GM23338 (cell line): ENCODE data around the gene CLSTN2.
"Not testable (repeated sequence)": the region's sequence is repeated elsewhere in the genome, so short reads cannot be mapped to it uniquely, and the experiment has no call there.

Experiments used
- CREB1 ChIP-seq: fragments of 250-450 bp; sonication (Bioruptor Pico); IDR thresholded peaks from 2 replicates; pipeline ENCODE4 v1.5.0; 2020; ENCODE audit warnings: low read depth, mild to moderate bottlenecking, moderate library complexity
- EZH2 ChIP-seq: fragments of 200-600 bp; sonication (generic); IDR thresholded peaks from one replicate; pipeline ENCODE4 v1.8.0; 2017; ENCODE audit warnings: antibody characterized with exemption, mild to moderate bottlenecking, low read depth; ENCODE audit not compliant: unreplicated experiment
- EZH2phosphoT487 ChIP-seq: fragments of 200-600 bp; sonication (generic); IDR thresholded peaks from one replicate; pipeline ENCODE4 v1.8.1; 2018; ENCODE audit warnings: antibody characterized with exemption; ENCODE audit not compliant: unreplicated experiment
- JUNB ChIP-seq: IDR thresholded peaks from one replicate; pipeline ENCODE4 v1.6.1; 2016; ENCODE audit warnings: antibody characterized with exemption; ENCODE audit not compliant: unreplicated experiment
- NANOG ChIP-seq: IDR thresholded peaks from 2 replicates; pipeline ENCODE4 v1.6.1; 2016; ENCODE audit warnings: antibody characterized with exemption, borderline replicate concordance
- POLR2AphosphoS5 ChIP-seq: IDR thresholded peaks from 2 replicates; pipeline ENCODE4 v1.6.1; 2016; ENCODE audit warnings: antibody characterized with exemption, low read depth
- STAT1 ChIP-seq: IDR thresholded peaks from one replicate; pipeline ENCODE4 v1.6.1; 2016; ENCODE audit warnings: antibody characterized with exemption; ENCODE audit not compliant: unreplicated experiment
- ZNF114 ChIP-seq: fragments of 250-450 bp; sonication (Bioruptor Pico); IDR thresholded peaks from 2 replicates; pipeline ENCODE4 v1.5.0; 2020; ENCODE audit warnings: mild to moderate bottlenecking, moderate library complexity
- ZNF331 ChIP-seq: fragments of 250-450 bp; sonication (Bioruptor Pico); IDR thresholded peaks from 2 replicates; pipeline ENCODE4 v1.5.0; 2020; ENCODE audit warnings: low read depth, mild to moderate bottlenecking, moderate library complexity
- TF ChIP-seq, protein P1 (sequence below), 2 experiments: fragments of 200-600 bp in 1 of 2; sonication (generic) in 1 of 2; conservative IDR thresholded peaks; 2 replicates each; pipeline versions ENCODE4 v1.5.1 to v1.6.1; 2016 to 2017; ENCODE audit warnings: antibody characterized with exemption in 2 of 2, low read depth in 2 of 2, mild to moderate bottlenecking in 2 of 2, moderate library complexity in 1 of 2
- TF ChIP-seq, protein P2 (sequence below): IDR thresholded peaks from one replicate; pipeline ENCODE4 v1.6.1; 2018; ENCODE audit warnings: antibody characterized with exemption; ENCODE audit not compliant: unreplicated experiment
- TF ChIP-seq, protein P3 (sequence below): IDR thresholded peaks from 2 replicates; pipeline ENCODE4 v1.6.1; 2016; ENCODE audit warnings: antibody characterized with exemption
- TF ChIP-seq, protein P4 (sequence below): fragments of 250-450 bp; sonication (Bioruptor Pico); IDR thresholded peaks from 2 replicates; pipeline ENCODE4 v1.5.0; 2020; ENCODE audit warnings: mild to moderate bottlenecking, moderate library complexity

- not testable (repeated sequence) for TF ChIP-seq POLR2AphosphoS5; CREB1 (CRISPR knock-in tag); JUNB; EZH2phosphoT487; EZH2; STAT1; ZNF331 (CRISPR knock-in tag); NANOG; ZNF114
- TF ChIP-seq, protein P1, sequence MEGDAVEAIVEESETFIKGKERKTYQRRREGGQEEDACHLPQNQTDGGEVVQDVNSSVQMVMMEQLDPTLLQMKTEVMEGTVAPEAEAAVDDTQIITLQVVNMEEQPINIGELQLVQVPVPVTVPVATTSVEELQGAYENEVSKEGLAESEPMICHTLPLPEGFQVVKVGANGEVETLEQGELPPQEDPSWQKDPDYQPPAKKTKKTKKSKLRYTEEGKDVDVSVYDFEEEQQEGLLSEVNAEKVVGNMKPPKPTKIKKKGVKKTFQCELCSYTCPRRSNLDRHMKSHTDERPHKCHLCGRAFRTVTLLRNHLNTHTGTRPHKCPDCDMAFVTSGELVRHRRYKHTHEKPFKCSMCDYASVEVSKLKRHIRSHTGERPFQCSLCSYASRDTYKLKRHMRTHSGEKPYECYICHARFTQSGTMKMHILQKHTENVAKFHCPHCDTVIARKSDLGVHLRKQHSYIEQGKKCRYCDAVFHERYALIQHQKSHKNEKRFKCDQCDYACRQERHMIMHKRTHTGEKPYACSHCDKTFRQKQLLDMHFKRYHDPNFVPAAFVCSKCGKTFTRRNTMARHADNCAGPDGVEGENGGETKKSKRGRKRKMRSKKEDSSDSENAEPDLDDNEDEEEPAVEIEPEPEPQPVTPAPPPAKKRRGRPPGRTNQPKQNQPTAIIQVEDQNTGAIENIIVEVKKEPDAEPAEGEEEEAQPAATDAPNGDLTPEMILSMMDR (conservative IDR thresholded peaks at IDR 0.05; ENCODE audit: low read depth in 2 of 2) = not testable (repeated sequence)
- TF ChIP-seq, protein P2, sequence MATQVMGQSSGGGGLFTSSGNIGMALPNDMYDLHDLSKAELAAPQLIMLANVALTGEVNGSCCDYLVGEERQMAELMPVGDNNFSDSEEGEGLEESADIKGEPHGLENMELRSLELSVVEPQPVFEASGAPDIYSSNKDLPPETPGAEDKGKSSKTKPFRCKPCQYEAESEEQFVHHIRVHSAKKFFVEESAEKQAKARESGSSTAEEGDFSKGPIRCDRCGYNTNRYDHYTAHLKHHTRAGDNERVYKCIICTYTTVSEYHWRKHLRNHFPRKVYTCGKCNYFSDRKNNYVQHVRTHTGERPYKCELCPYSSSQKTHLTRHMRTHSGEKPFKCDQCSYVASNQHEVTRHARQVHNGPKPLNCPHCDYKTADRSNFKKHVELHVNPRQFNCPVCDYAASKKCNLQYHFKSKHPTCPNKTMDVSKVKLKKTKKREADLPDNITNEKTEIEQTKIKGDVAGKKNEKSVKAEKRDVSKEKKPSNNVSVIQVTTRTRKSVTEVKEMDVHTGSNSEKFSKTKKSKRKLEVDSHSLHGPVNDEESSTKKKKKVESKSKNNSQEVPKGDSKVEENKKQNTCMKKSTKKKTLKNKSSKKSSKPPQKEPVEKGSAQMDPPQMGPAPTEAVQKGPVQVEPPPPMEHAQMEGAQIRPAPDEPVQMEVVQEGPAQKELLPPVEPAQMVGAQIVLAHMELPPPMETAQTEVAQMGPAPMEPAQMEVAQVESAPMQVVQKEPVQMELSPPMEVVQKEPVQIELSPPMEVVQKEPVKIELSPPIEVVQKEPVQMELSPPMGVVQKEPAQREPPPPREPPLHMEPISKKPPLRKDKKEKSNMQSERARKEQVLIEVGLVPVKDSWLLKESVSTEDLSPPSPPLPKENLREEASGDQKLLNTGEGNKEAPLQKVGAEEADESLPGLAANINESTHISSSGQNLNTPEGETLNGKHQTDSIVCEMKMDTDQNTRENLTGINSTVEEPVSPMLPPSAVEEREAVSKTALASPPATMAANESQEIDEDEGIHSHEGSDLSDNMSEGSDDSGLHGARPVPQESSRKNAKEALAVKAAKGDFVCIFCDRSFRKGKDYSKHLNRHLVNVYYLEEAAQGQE = not testable (repeated sequence)
- TF ChIP-seq, protein P3, sequence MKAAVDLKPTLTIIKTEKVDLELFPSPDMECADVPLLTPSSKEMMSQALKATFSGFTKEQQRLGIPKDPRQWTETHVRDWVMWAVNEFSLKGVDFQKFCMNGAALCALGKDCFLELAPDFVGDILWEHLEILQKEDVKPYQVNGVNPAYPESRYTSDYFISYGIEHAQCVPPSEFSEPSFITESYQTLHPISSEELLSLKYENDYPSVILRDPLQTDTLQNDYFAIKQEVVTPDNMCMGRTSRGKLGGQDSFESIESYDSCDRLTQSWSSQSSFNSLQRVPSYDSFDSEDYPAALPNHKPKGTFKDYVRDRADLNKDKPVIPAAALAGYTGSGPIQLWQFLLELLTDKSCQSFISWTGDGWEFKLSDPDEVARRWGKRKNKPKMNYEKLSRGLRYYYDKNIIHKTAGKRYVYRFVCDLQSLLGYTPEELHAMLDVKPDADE = not testable (repeated sequence)
- TF ChIP-seq, protein P4, sequence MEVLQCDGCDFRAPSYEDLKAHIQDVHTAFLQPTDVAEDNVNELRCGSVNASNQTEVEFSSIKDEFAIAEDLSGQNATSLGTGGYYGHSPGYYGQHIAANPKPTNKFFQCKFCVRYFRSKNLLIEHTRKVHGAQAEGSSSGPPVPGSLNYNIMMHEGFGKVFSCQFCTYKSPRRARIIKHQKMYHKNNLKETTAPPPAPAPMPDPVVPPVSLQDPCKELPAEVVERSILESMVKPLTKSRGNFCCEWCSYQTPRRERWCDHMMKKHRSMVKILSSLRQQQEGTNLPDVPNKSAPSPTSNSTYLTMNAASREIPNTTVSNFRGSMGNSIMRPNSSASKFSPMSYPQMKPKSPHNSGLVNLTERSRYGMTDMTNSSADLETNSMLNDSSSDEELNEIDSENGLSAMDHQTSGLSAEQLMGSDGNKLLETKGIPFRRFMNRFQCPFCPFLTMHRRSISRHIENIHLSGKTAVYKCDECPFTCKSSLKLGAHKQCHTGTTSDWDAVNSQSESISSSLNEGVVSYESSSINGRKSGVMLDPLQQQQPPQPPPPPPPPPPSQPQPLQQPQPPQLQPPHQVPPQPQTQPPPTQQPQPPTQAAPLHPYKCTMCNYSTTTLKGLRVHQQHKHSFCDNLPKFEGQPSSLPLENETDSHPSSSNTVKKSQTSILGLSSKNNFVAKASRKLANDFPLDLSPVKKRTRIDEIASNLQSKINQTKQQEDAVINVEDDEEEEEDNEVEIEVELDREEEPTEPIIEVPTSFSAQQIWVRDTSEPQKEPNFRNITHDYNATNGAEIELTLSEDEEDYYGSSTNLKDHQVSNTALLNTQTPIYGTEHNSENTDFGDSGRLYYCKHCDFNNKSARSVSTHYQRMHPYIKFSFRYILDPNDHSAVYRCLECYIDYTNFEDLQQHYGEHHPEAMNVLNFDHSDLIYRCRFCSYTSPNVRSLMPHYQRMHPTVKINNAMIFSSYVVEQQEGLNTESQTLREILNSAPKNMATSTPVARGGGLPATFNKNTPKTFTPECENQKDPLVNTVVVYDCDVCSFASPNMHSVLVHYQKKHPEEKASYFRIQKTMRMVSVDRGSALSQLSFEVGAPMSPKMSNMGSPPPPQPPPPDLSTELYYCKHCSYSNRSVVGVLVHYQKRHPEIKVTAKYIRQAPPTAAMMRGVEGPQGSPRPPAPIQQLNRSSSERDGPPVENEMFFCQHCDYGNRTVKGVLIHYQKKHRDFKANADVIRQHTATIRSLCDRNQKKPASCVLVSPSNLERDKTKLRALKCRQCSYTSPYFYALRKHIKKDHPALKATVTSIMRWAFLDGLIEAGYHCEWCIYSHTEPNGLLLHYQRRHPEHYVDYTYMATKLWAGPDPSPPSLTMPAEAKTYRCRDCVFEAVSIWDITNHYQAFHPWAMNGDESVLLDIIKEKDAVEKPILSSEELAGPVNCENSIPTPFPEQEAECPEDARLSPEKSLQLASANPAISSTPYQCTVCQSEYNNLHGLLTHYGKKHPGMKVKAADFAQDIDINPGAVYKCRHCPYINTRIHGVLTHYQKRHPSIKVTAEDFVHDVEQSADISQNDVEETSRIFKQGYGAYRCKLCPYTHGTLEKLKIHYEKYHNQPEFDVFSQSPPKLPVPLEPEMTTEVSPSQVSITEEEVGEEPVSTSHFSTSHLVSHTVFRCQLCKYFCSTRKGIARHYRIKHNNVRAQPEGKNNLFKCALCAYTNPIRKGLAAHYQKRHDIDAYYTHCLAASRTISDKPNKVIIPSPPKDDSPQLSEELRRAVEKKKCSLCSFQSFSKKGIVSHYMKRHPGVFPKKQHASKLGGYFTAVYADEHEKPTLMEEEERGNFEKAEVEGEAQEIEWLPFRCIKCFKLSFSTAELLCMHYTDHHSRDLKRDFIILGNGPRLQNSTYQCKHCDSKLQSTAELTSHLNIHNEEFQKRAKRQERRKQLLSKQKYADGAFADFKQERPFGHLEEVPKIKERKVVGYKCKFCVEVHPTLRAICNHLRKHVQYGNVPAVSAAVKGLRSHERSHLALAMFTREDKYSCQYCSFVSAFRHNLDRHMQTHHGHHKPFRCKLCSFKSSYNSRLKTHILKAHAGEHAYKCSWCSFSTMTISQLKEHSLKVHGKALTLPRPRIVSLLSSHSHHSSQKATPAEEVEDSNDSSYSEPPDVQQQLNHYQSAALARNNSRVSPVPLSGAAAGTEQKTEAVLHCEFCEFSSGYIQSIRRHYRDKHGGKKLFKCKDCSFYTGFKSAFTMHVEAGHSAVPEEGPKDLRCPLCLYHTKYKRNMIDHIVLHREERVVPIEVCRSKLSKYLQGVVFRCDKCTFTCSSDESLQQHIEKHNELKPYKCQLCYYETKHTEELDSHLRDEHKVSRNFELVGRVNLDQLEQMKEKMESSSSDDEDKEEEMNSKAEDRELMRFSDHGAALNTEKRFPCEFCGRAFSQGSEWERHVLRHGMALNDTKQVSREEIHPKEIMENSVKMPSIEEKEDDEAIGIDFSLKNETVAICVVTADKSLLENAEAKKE (CRISPR knock-in tag) = not testable (repeated sequence)
Measured at GRCh38 chr3:140423574-140423973, 488.6 kb downstream of the CLSTN2 start.
